PFSK-1 (cell line): ENCODE data around the gene NBEA.

ENCODE experiments used
- POLR2AphosphoS5 ChIP-seq: IDR thresholded peaks from 2 replicates; pipeline ENCODE4 v1.6.1; 2012; ENCODE audit warnings: low read depth, mild to moderate bottlenecking, control low read depth, low read length, moderate library complexity
- SIN3A ChIP-seq: IDR thresholded peaks from 2 replicates; pipeline ENCODE4 v1.6.1; 2012; ENCODE audit warnings: mild to moderate bottlenecking, low read length, moderate library complexity, borderline replicate concordance; ENCODE audit not compliant: insufficient read depth
- TAF1 ChIP-seq: IDR thresholded peaks from 2 replicates; pipeline ENCODE4 v1.6.1; 2012; ENCODE audit warnings: low read length, control low read depth, borderline replicate concordance; ENCODE audit not compliant: insufficient read depth

DNA sequence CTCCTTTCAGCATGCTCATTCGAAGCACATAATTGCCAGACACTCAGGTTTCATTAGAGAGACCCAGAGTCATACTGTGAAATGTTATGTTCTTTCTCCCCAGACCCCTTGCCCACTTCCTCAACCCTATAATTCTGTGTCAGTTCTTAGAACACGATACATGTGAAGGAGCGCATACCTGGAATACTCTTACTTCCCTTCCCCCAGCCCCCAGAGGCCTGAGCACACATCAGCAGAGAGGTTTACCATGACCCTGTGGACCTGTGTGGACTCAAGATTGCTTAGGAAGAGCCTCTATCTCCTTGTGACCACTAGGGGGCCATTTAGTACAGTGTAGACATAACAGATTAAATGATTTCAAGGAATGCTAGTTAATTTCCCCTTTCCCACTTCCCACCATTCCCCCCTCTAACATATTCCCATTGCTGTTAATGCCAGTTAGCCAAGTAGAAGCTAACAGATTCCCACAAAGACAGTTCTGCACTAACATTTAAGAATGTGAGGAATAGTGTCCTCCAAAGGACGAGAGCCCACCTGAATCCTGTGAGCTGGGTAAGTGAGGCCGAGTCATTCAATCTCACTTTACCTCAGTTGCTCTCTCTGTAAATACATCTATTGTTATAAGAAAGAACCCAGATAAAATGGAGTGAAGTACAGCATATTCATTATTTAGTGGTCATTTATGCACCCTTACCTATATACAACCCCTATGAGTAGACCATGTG, 688.6 kb downstream of the NBEA start:
- no peak for TF ChIP-seq POLR2AphosphoS5
- TF ChIP-seq SIN3A: no peak
- no peak for TF ChIP-seq TAF1
